H9 (cell line): ENCODE results near the gene TSPAN9. TPM values are rescaled to one million over a fixed set of nuclear protein-coding genes. Genes with fewer than 3 reads are reported as not detected.

ENCODE experiments used
- DNase-seq: peaks from one replicate; pipeline ENCODE4 v3.0.0-alpha.2; 2017
- H2AFZ ChIP-seq: one replicate; pipeline ENCODE4 v1.6.1; 2013; ENCODE audit warnings: mild to moderate bottlenecking, low read length, control low read depth, moderate library complexity
- H2AK5ac ChIP-seq: 2 replicates; pipeline ENCODE4 v1.6.1; 2013; ENCODE audit warnings: low read length, control low read depth, mixed read lengths; ENCODE audit not compliant: insufficient read length
- H2BK120ac ChIP-seq: one replicate; pipeline ENCODE4 v1.6.1; 2013; ENCODE audit warnings: low read depth, mild to moderate bottlenecking, low read length, control low read depth, inconsistent platforms; ENCODE audit not compliant: poor library complexity, severe bottlenecking
- H2BK12ac ChIP-seq: 2 replicates; pipeline ENCODE4 v1.6.1; 2013; ENCODE audit warnings: low read length, control low read depth, mixed read lengths, low read depth; ENCODE audit not compliant: insufficient read length
- H2BK15ac ChIP-seq: 2 replicates; pipeline ENCODE4 v1.6.1; 2013; ENCODE audit warnings: low read depth, low read length, control low read depth
- H2BK20ac ChIP-seq: one replicate; pipeline ENCODE4 v1.6.1; 2013; ENCODE audit warnings: low read depth, mild to moderate bottlenecking, low read length, control low read depth, inconsistent platforms; ENCODE audit not compliant: poor library complexity, severe bottlenecking
- H2BK5ac ChIP-seq: 2 replicates; pipeline ENCODE4 v1.6.1; 2013; ENCODE audit warnings: low read length, control low read depth, mixed read lengths; ENCODE audit not compliant: insufficient read length
- H3K14ac ChIP-seq: 2 replicates; pipeline ENCODE4 v1.6.1; 2013; ENCODE audit warnings: low read length, control low read depth; ENCODE audit not compliant: insufficient read depth
- H3K18ac ChIP-seq: 2 replicates; pipeline ENCODE4 v1.6.1; 2013; ENCODE audit warnings: low read depth, mild to moderate bottlenecking, mixed read lengths, low read length, control low read depth; ENCODE audit not compliant: insufficient read length
- H3K23ac ChIP-seq: 2 replicates; pipeline ENCODE4 v1.6.1; 2013; ENCODE audit warnings: low read length, control low read depth, mixed read lengths, low read depth; ENCODE audit not compliant: insufficient read length
- H3K23me2 ChIP-seq: 2 replicates; pipeline ENCODE4 v1.6.1; 2013; ENCODE audit warnings: low read depth, mild to moderate bottlenecking, mixed read lengths, low read length, control low read depth; ENCODE audit not compliant: insufficient read length, poor library complexity, severe bottlenecking
- H3K27ac ChIP-seq: 2 replicates; pipeline ENCODE4 v1.5.1; 2013; ENCODE audit warnings: low read length, control low read depth, mixed read lengths, low read depth; ENCODE audit not compliant: insufficient read length
- H3K27me3 ChIP-seq: 2 replicates; pipeline ENCODE4 v1.6.1; 2013; ENCODE audit warnings: low read length, control low read depth, inconsistent platforms; ENCODE audit not compliant: insufficient read depth
- H3K4ac ChIP-seq: 2 replicates; pipeline ENCODE4 v1.6.1; 2013; ENCODE audit warnings: low read depth, mild to moderate bottlenecking, control low read depth, inconsistent platforms, low read length, moderate library complexity
- H3K4me1 ChIP-seq: 2 replicates; pipeline ENCODE4 v1.6.1; 2013; ENCODE audit warnings: low read length, control low read depth, inconsistent platforms; ENCODE audit not compliant: insufficient read depth
- H3K4me2 ChIP-seq: 2 replicates; pipeline ENCODE4 v1.6.1; 2013; ENCODE audit warnings: low read length, control low read depth, mixed read lengths; ENCODE audit not compliant: insufficient read length, insufficient read depth
- H3K56ac ChIP-seq: 2 replicates; pipeline ENCODE4 v1.6.1; 2013; ENCODE audit warnings: low read depth, mild to moderate bottlenecking, mixed read lengths, low read length, control low read depth; ENCODE audit not compliant: insufficient read length
- H3K79me1 ChIP-seq: 2 replicates; pipeline ENCODE4 v1.6.1; 2013; ENCODE audit warnings: low read depth, mild to moderate bottlenecking, moderate library complexity, low read length, control low read depth, inconsistent platforms; ENCODE audit not compliant: insufficient read depth, poor library complexity, severe bottlenecking
- H3K79me2 ChIP-seq: 2 replicates; pipeline ENCODE4 v1.6.1; 2013; ENCODE audit warnings: low read length, control low read depth, inconsistent platforms; ENCODE audit not compliant: insufficient read depth
- H3K9ac ChIP-seq: 2 replicates; pipeline ENCODE4 v1.6.1; 2013; ENCODE audit warnings: low read length, control low read depth, mixed read lengths; ENCODE audit not compliant: insufficient read length; ENCODE audit errors: extremely low read depth
- H3K9me3 ChIP-seq: one replicate; pipeline ENCODE4 v1.6.1; 2013; ENCODE audit warnings: low read depth, low read length, inconsistent platforms; ENCODE audit not compliant: control insufficient read depth
- H3T11ph ChIP-seq: one replicate; pipeline ENCODE4 v1.6.1; 2013; ENCODE audit warnings: mild to moderate bottlenecking, low read length, control low read depth, inconsistent platforms
- H4K20me1 ChIP-seq: one replicate; pipeline ENCODE4 v1.6.1; 2013; ENCODE audit not compliant: control insufficient read depth, insufficient read length, insufficient read depth
- H4K5ac ChIP-seq: 2 replicates; pipeline ENCODE4 v1.6.1; 2013; ENCODE audit warnings: low read depth, mild to moderate bottlenecking, mixed read lengths, low read length, control low read depth; ENCODE audit not compliant: insufficient read length
- H4K8ac ChIP-seq: replicated peaks from 2 replicates; pipeline ENCODE4 v1.6.1; 2013; ENCODE audit warnings: low read length, control low read depth, mixed read lengths, low read depth; ENCODE audit not compliant: insufficient read length
- H4K91ac ChIP-seq: 2 replicates; pipeline ENCODE4 v1.6.1; 2013; ENCODE audit warnings: low read depth, mild to moderate bottlenecking, moderate library complexity, mixed read lengths, low read length, control low read depth; ENCODE audit not compliant: insufficient read length
- H3K27ac Mint-ChIP-seq, 3 experiments: 2 replicates in 2 of 3; 3 replicates in 1 of 3; pipeline ENCODE4 v1.8.0; 2020 to 2021; ENCODE audit warnings: mixed read lengths in 3 of 3, mild to moderate bottlenecking in 1 of 3, moderate library complexity in 1 of 3
- H3K27me3 Mint-ChIP-seq: 2 replicates; pipeline ENCODE4 v1.8.0; 2021; ENCODE audit warnings: low read depth, mild to moderate bottlenecking, moderate library complexity, mixed read lengths
- H3K36me3 Mint-ChIP-seq, 3 experiments: 2 replicates in 2 of 3; 3 replicates in 1 of 3; pipeline ENCODE4 v1.8.0; 2020 to 2021; ENCODE audit warnings: low read depth in 3 of 3, mixed read lengths in 3 of 3; ENCODE audit not compliant: insufficient read depth in 1 of 3
- H3K4me1 Mint-ChIP-seq, 2 experiments: 2 replicates each; pipeline ENCODE4 v1.8.0; 2020; ENCODE audit warnings: mixed read lengths in 2 of 2
- H3K4me3 Mint-ChIP-seq, 2 experiments: 2 replicates in 1 of 2; 3 replicates in 1 of 2; pipeline ENCODE4 v1.8.0; 2020 to 2021; ENCODE audit warnings: mild to moderate bottlenecking in 2 of 2, mixed read lengths in 2 of 2, moderate library complexity in 1 of 2
- H3K9me3 Mint-ChIP-seq, 2 experiments: 2 replicates in 1 of 2; 3 replicates in 1 of 2; pipeline ENCODE4 v1.8.0; 2020; ENCODE audit warnings: mild to moderate bottlenecking in 2 of 2, mixed read lengths in 2 of 2, moderate library complexity in 1 of 2
- CTCF ChIP-seq: fragments of 200-600 bp; sonication (generic); conservative IDR thresholded peaks from 3 replicates; pipeline ENCODE4 v1.8.0; 2021; ENCODE audit warnings: antibody characterized with exemption, mild to moderate bottlenecking
- WGBS: extraction: QIAGEN DNeasy Blood & Tissue Kit; methylation state at CpG from one replicate; pipeline ENCODE4 v1.1.7; 2013; ENCODE audit warnings: missing lambda C conversion rate, low lambda C conversion rate, mixed read lengths; ENCODE audit not compliant: insufficient read length; ENCODE audit errors: extremely low coverage; 5-methylcytosine and 5-hydroxymethylcytosine counted together
- total RNA-seq: library from RNA; stranded (reverse); gene quantifications from 2 replicates; pipeline ENCODE4 v1.2.1, GENCODE V29; 2021

TSPAN9 gene
- total RNA-seq, 1 experiment from 2014 or later, result 19.0 TPM

GRCh38 chr12:3158851-3159465 lies 81.8 kb downstream of the TSPAN9 start:
- Histone ChIP-seq H2BK15ac (no peak overlapping the region), H3K56ac (no peak overlapping the region), H2BK120ac (no peak overlapping the region), H3K79me2 (no peaks in the 10 kb centered on the region), H3K4me1 (no peaks in the 10 kb centered on the region), H4K5ac (no peak overlapping the region), H3K9me3 (peaks cover 5% of the 10 kb centered on the region), H3K18ac (no peak overlapping the region), H3K14ac (no peak overlapping the region; the same call in 1 of the 2 replicates), H3K23ac (no peak overlapping the region), H3K79me1 (no peaks in the 10 kb centered on the region), H2BK12ac (no peak overlapping the region), H2AK5ac (no peak overlapping the region), H3K27me3 (no peaks in the 10 kb centered on the region), H3K27ac (no peak overlapping the region), H3K4ac (no peak overlapping the region), H3K23me2 (no peaks in the 10 kb centered on the region), H2BK20ac (no peak overlapping the region), H2AFZ (no peak overlapping the region), H4K20me1 (no peaks in the 10 kb centered on the region), H4K91ac (no peak overlapping the region), H3K4me2 (no peak overlapping the region), H3K9ac (no peak overlapping the region), H3T11ph (no peak overlapping the region), H2BK5ac (no peak overlapping the region), H4K8ac (no peak overlapping the region)
- no peak for TF ChIP-seq CTCF
- H3K4me1 Mint-ChIP-seq, result peaks cover 26 to 39% of the 10 kb centered on the region in 2 experiments
- no CpG with 5 or more reads among the region's 11 CpGs for WGBS
- H3K4me3 Mint-ChIP-seq, result no peak overlapping the region
- no peak for DNase-seq
- peaks cover 10 to 23% (median 14%) of the 10 kb centered on the region in 3 experiments for H3K36me3 Mint-ChIP-seq
- no peak overlapping the region for H3K27ac Mint-ChIP-seq
- peaks cover 1% of the 10 kb centered on the region; the same call in 1 of the 2 replicates for H3K27me3 Mint-ChIP-seq
- peaks cover 11 to 17% of the 10 kb centered on the region in 2 experiments for H3K9me3 Mint-ChIP-seq
